ENCODE measurements around the gene MCCC1.
"Not testable (repeated sequence)": the region's sequence is repeated elsewhere in the genome, so short reads cannot be mapped to it uniquely, and the experiment has no call there.

MCCC1 gene

GRCh38 chr3:182999767-183000166 lies 99.5 kb downstream of the MCCC1 start:
- Histone ChIP-seq H2BK120ac (ENCODE audit: low read depth, low read length) (no peak overlapping the region), H3K4me3 (ENCODE audit: low read length) (no peak overlapping the region), H3K27me3 (ENCODE audit: insufficient read depth, low read length, poor library complexity) (no peaks in the 10 kb centered on the region), H3K79me2 (ENCODE audit: control insufficient read depth, insufficient read depth, low read length) (no peaks in the 10 kb centered on the region), H3K18ac (ENCODE audit: low read length) (no peak overlapping the region), H3K56ac (ENCODE audit: low read length) (no peak overlapping the region), H3K79me1 (ENCODE audit: low read length) (no peaks in the 10 kb centered on the region), H2BK15ac (replicated peaks; ENCODE audit: low read depth) (no peak overlapping the region), H3K36me3 (ENCODE audit: control insufficient read depth, insufficient read depth, low read length) (no peaks in the 10 kb centered on the region), H3K23ac (ENCODE audit: low read length) (no peak overlapping the region), H3K4me1 (ENCODE audit: control insufficient read depth, low read depth, low read length) (no peaks in the 10 kb centered on the region), H3K4ac (ENCODE audit: low read depth, low read length) (no peak overlapping the region), H3K9ac (ENCODE audit: low read length) (no peak overlapping the region), H3K4me2 (ENCODE audit: low read length) (no peak overlapping the region), H2AK5ac (ENCODE audit: low read length) (no peak overlapping the region), H4K8ac (ENCODE audit: low read depth, low read length) (no peak overlapping the region), H4K5ac (ENCODE audit: low read length) (no peak overlapping the region), H2BK5ac (ENCODE audit: low read length) (no peak overlapping the region), H3K27ac (ENCODE audit: low read depth, low read length) (no peak overlapping the region)
- WGBS (ENCODE audit: extremely low coverage, insufficient coverage, low lambda C conversion rate): no CpG with 5 or more reads among the region's 1 CpG
- no peak for DNase-seq

GRCh38 chr3:182993486-182994201 lies 105.7 kb downstream of the MCCC1 start:
- not testable (repeated sequence) for H3K79me1 ChIP-seq (ENCODE audit: low read length); H3K4me1 ChIP-seq (ENCODE audit: control insufficient read depth, low read depth, low read length); H3K27ac ChIP-seq (ENCODE audit: low read depth, low read length); DNase-seq; H3K4me3 ChIP-seq (ENCODE audit: low read length); H2BK120ac ChIP-seq (ENCODE audit: low read depth, low read length); H4K8ac ChIP-seq (ENCODE audit: low read depth, low read length); H3K4me2 ChIP-seq (ENCODE audit: low read length); H3K18ac ChIP-seq (ENCODE audit: low read length); H3K79me2 ChIP-seq (ENCODE audit: control insufficient read depth, insufficient read depth, low read length); H2AK5ac ChIP-seq (ENCODE audit: low read length); H3K9ac ChIP-seq (ENCODE audit: low read length); H3K27me3 ChIP-seq (ENCODE audit: insufficient read depth, low read length, poor library complexity); H2BK5ac ChIP-seq (ENCODE audit: low read length); H4K5ac ChIP-seq (ENCODE audit: low read length); H3K4ac ChIP-seq (ENCODE audit: low read depth, low read length); H3K36me3 ChIP-seq (ENCODE audit: control insufficient read depth, insufficient read depth, low read length); H2BK15ac ChIP-seq (replicated peaks; ENCODE audit: low read depth); H3K23ac ChIP-seq (ENCODE audit: low read length); H3K56ac ChIP-seq (ENCODE audit: low read length)
- no CpG with 5 or more reads among the region's 4 CpGs for WGBS (ENCODE audit: extremely low coverage, insufficient coverage, low lambda C conversion rate)

GRCh38 chr3:182989566-182989965 lies 109.7 kb downstream of the MCCC1 start:
- Histone ChIP-seq H2BK120ac (ENCODE audit: low read depth, low read length) (no peak overlapping the region), H2AK5ac (ENCODE audit: low read length) (no peak overlapping the region), H2BK15ac (replicated peaks; ENCODE audit: low read depth) (no peak overlapping the region), H3K4me1 (ENCODE audit: control insufficient read depth, low read depth, low read length) (no peaks in the 10 kb centered on the region), H3K4ac (ENCODE audit: low read depth, low read length) (no peak overlapping the region), H3K27me3 (ENCODE audit: insufficient read depth, low read length, poor library complexity) (no peaks in the 10 kb centered on the region), H3K9ac (ENCODE audit: low read length) (no peak overlapping the region), H3K4me3 (ENCODE audit: low read length) (no peak overlapping the region), H3K27ac (ENCODE audit: low read depth, low read length) (no peak overlapping the region), H4K5ac (ENCODE audit: low read length) (no peak overlapping the region), H3K36me3 (ENCODE audit: control insufficient read depth, insufficient read depth, low read length) (no peaks in the 10 kb centered on the region), H2BK5ac (ENCODE audit: low read length) (no peak overlapping the region), H3K4me2 (ENCODE audit: low read length) (no peak overlapping the region), H3K79me1 (ENCODE audit: low read length) (no peaks in the 10 kb centered on the region), H3K18ac (ENCODE audit: low read length) (no peak overlapping the region), H3K79me2 (ENCODE audit: control insufficient read depth, insufficient read depth, low read length) (no peaks in the 10 kb centered on the region), H4K8ac (ENCODE audit: low read depth, low read length) (no peak overlapping the region), H3K23ac (ENCODE audit: low read length) (no peak overlapping the region), H3K56ac (ENCODE audit: low read length) (no peak overlapping the region)
- DNase-seq: no peak
- no CpG with 5 or more reads among the region's 3 CpGs for WGBS (ENCODE audit: extremely low coverage, insufficient coverage, low lambda C conversion rate)

- H2BK15ac ChIP-seq (replicated peaks; ENCODE audit: low read depth): no peak overlapping the region
- WGBS (ENCODE audit: extremely low coverage, insufficient coverage, low lambda C conversion rate): no CpG with 5 or more reads among the region's 6 CpGs
- no peak overlapping the region for H3K9ac ChIP-seq (ENCODE audit: low read length)
- H3K79me1 ChIP-seq (ENCODE audit: low read length): no peaks in the 10 kb centered on the region
- no peaks in the 10 kb centered on the region for H3K79me2 ChIP-seq (ENCODE audit: control insufficient read depth, insufficient read depth, low read length)
- no peak overlapping the region for H3K4me2 ChIP-seq (ENCODE audit: low read length)
- H4K8ac ChIP-seq (ENCODE audit: low read depth, low read length): no peak overlapping the region
- no peak overlapping the region for H2AK5ac ChIP-seq (ENCODE audit: low read length)
- no peak for DNase-seq
- no peak overlapping the region for H3K4ac ChIP-seq (ENCODE audit: low read depth, low read length)
- no peak overlapping the region for H4K5ac ChIP-seq (ENCODE audit: low read length)
- H3K56ac ChIP-seq (ENCODE audit: low read length): no peak overlapping the region
- no peaks in the 10 kb centered on the region for H3K36me3 ChIP-seq (ENCODE audit: control insufficient read depth, insufficient read depth, low read length)
- H2BK5ac ChIP-seq (ENCODE audit: low read length): no peak overlapping the region
- H3K27ac ChIP-seq (ENCODE audit: low read depth, low read length): no peak overlapping the region
- peaks cover 1% of the 10 kb centered on the region for H3K4me1 ChIP-seq (ENCODE audit: control insufficient read depth, low read depth, low read length)
- no peak overlapping the region for H3K4me3 ChIP-seq (ENCODE audit: low read length)
- H3K23ac ChIP-seq (ENCODE audit: low read length): no peak overlapping the region
- H3K18ac ChIP-seq (ENCODE audit: low read length): no peak overlapping the region
- H3K27me3 ChIP-seq (ENCODE audit: insufficient read depth, low read length, poor library complexity): no peaks in the 10 kb centered on the region
- H2BK120ac ChIP-seq (ENCODE audit: low read depth, low read length): no peak overlapping the region
Observed at GRCh38 chr3:182986021-182986420, 113.3 kb downstream of the MCCC1 start.

- no peak overlapping the region for H3K4ac ChIP-seq (ENCODE audit: low read depth, low read length)
- H3K4me3 ChIP-seq (ENCODE audit: low read length): no peak overlapping the region
- no peak for DNase-seq
- no peaks in the 10 kb centered on the region for H3K27me3 ChIP-seq (ENCODE audit: insufficient read depth, low read length, poor library complexity)
- H3K79me1 ChIP-seq (ENCODE audit: low read length): peaks cover 2% of the 10 kb centered on the region
- no peak overlapping the region for H4K8ac ChIP-seq (ENCODE audit: low read depth, low read length)
- no peaks in the 10 kb centered on the region for H3K36me3 ChIP-seq (ENCODE audit: control insufficient read depth, insufficient read depth, low read length)
- no peak overlapping the region for H2BK15ac ChIP-seq (replicated peaks; ENCODE audit: low read depth)
- H3K4me2 ChIP-seq (ENCODE audit: low read length): no peak overlapping the region
- H4K5ac ChIP-seq (ENCODE audit: low read length): no peak overlapping the region
- H3K23ac ChIP-seq (ENCODE audit: low read length): no peak overlapping the region
- H2BK5ac ChIP-seq (ENCODE audit: low read length): no peak overlapping the region
- H3K4me1 ChIP-seq (ENCODE audit: control insufficient read depth, low read depth, low read length): peaks cover 1% of the 10 kb centered on the region
- H3K79me2 ChIP-seq (ENCODE audit: control insufficient read depth, insufficient read depth, low read length): peaks cover 9% of the 10 kb centered on the region
- H2BK120ac ChIP-seq (ENCODE audit: low read depth, low read length): no peak overlapping the region
- no peak overlapping the region for H3K9ac ChIP-seq (ENCODE audit: low read length)
- no peak overlapping the region for H3K56ac ChIP-seq (ENCODE audit: low read length)
- H3K18ac ChIP-seq (ENCODE audit: low read length): no peak overlapping the region
- no peak overlapping the region for H3K27ac ChIP-seq (ENCODE audit: low read depth, low read length)
- H2AK5ac ChIP-seq (ENCODE audit: low read length): no peak overlapping the region
Observed at GRCh38 chr3:182983876-182984275, 115.4 kb downstream of the MCCC1 start.

GRCh38 chr3:182981038-182981380 lies 118.3 kb downstream of the MCCC1 start:
- peak overlapping the region; percentile 24 for H3K4me2 ChIP-seq (ENCODE audit: low read length)
- no peak overlapping the region for H2BK15ac ChIP-seq (replicated peaks; ENCODE audit: low read depth)
- peaks cover 4% of the 10 kb centered on the region for H3K79me1 ChIP-seq (ENCODE audit: low read length)
- H3K27me3 ChIP-seq (ENCODE audit: insufficient read depth, low read length, poor library complexity): no peaks in the 10 kb centered on the region
- no peak overlapping the region for H3K18ac ChIP-seq (ENCODE audit: low read length)
- H2BK120ac ChIP-seq (ENCODE audit: low read depth, low read length): no peak overlapping the region
- H3K23ac ChIP-seq (ENCODE audit: low read length): no peak overlapping the region
- no peak for DNase-seq
- peaks cover 1% of the 10 kb centered on the region for H3K4me1 ChIP-seq (ENCODE audit: control insufficient read depth, low read depth, low read length)
- no peak overlapping the region for H2AK5ac ChIP-seq (ENCODE audit: low read length)
- peak overlapping the region; percentile 72 for H3K9ac ChIP-seq (ENCODE audit: low read length)
- no peak overlapping the region for H4K5ac ChIP-seq (ENCODE audit: low read length)
- peaks cover 33% of the 10 kb centered on the region for H3K79me2 ChIP-seq (ENCODE audit: control insufficient read depth, insufficient read depth, low read length)
- H3K4ac ChIP-seq (ENCODE audit: low read depth, low read length): no peak overlapping the region
- no peak overlapping the region for H4K8ac ChIP-seq (ENCODE audit: low read depth, low read length)
- no peak overlapping the region for H2BK5ac ChIP-seq (ENCODE audit: low read length)
- H3K4me3 ChIP-seq (ENCODE audit: low read length): no peak overlapping the region
- peak overlapping the region; percentile 93 for H3K56ac ChIP-seq (ENCODE audit: low read length)
- H3K36me3 ChIP-seq (ENCODE audit: control insufficient read depth, insufficient read depth, low read length): no peaks in the 10 kb centered on the region
- WGBS (ENCODE audit: extremely low coverage, insufficient coverage, low lambda C conversion rate): no CpG with 5 or more reads among the region's 10 CpGs
- no peak overlapping the region for H3K27ac ChIP-seq (ENCODE audit: low read depth, low read length)
